ENCODE results near the gene PCDHGA10. TPM values are rescaled to one million over a fixed set of nuclear protein-coding genes. Genes with fewer than 3 reads are reported as not detected.

Gene PCDHGA10
- polyA plus RNA-seq, 1 of the 3 experiments (the other 2 are of a cell fraction), result 2.0 TPM

- Histone ChIP-seq H3K79me2 (ENCODE audit: insufficient read depth) (0 out of 2 replicates have a peak, but pooled peaks cover 5% of the 10 kb centered on the region), H3K27me3 (ENCODE audit: insufficient read depth) (no peaks in the 10 kb centered on the region), H3K4me2 (peak overlapping the region; percentile 58; the same call in 1 of the 2 replicates), H3K9me3 (0 out of 2 replicates have a peak, but pooled peaks cover under 1% of the 10 kb centered on the region), H2AFZ (ENCODE audit: low read depth) (peak overlapping the region; percentile 76; the same call in 1 of the 2 replicates), H3K36me3 (replicated peaks in 1 of 2; ENCODE audit: control insufficient read depth in 1 of 2, insufficient read depth in 2 of 2, low read length in 1 of 2) (peaks cover 0 to 4% of the 10 kb centered on the region in 2 experiments), H4K20me1 (ENCODE audit: insufficient read depth) (no peaks in the 10 kb centered on the region), H3K9ac (no peak overlapping the region), H3F3A (replicated peaks; ENCODE audit: insufficient read depth) (no peaks in the 10 kb centered on the region), H3K4me3 (ENCODE audit: low read depth in 2 of 2, low read length in 1 of 2) (peak overlapping the region; percentile 53 to 62), H3K27ac (ENCODE audit: low read depth in 2 of 2, low read length in 1 of 2) (no peak overlapping the region; a peak in 1 of 4 replicates), H3K9me2 (no peaks in the 10 kb centered on the region), H3K4me1 (ENCODE audit: control insufficient read depth in 1 of 2, insufficient read depth in 2 of 2, low read depth in 1 of 2, low read length in 1 of 2) (no peaks in the 10 kb centered on the region; a peak in 1 of 4 replicates)
- ChIA-PET CTCF (interaction anchor here (1.0 to 2.2 kb wide), 11 partner anchors 12 to 261 kb away, joined by 3 to 16 read pairs (median 5); partner anchors contain the start of genes PCDHB14 and PCDHB4), POLR2A (interaction anchor here (1.2 to 1.5 kb wide), 2 partner anchors 174 to 177 kb away, joined by 4 to 6 read pairs; no protein-coding TSS in a partner anchor)
- 64% methylated on average over 21 of the region's 21 CpGs for WGBS (ENCODE audit: low lambda C conversion rate)
- TF ChIP-seq SMC3 (IDR thresholded peaks at IDR 0.05; ENCODE audit: low read depth, low read length), result no peak
- DNase-seq, result no peak
These were observed 29.4 kb upstream of the PCDHGA10 start for GRCh38 chr5:141383345-141383744.

GRCh38 chr5:141384471-141385267 lies 28.1 kb upstream of the PCDHGA10 start:
- Histone ChIP-seq H2AFZ (ENCODE audit: low read depth) (no peak overlapping the region), H3K9me2 (no peaks in the 10 kb centered on the region), H3K27me3 (ENCODE audit: insufficient read depth) (no peaks in the 10 kb centered on the region), H3K4me3 (ENCODE audit: low read depth in 2 of 2, low read length in 1 of 2) (peak overlapping the region in 1 of 2 experiments; percentile 3; a peak in 1 of 4 replicates), H4K20me1 (ENCODE audit: insufficient read depth) (no peaks in the 10 kb centered on the region), H3K27ac (ENCODE audit: low read depth in 2 of 2, low read length in 1 of 2) (no peak overlapping the region), H3K4me2 (no peak overlapping the region), H3K9me3 (0 out of 2 replicates have a peak, but pooled peaks cover 3% of the 10 kb centered on the region), H3K79me2 (ENCODE audit: insufficient read depth) (0 out of 2 replicates have a peak, but pooled peaks cover 5% of the 10 kb centered on the region), H3F3A (replicated peaks; ENCODE audit: insufficient read depth) (no peaks in the 10 kb centered on the region), H3K9ac (no peak overlapping the region), H3K36me3 (replicated peaks in 1 of 2; ENCODE audit: control insufficient read depth in 1 of 2, insufficient read depth in 2 of 2, low read length in 1 of 2) (peaks cover 0 to 4% of the 10 kb centered on the region in 2 experiments), H3K4me1 (ENCODE audit: control insufficient read depth in 1 of 2, insufficient read depth in 2 of 2, low read depth in 1 of 2, low read length in 1 of 2) (no peaks in the 10 kb centered on the region; a peak in 1 of 4 replicates)
- TF ChIP-seq JUND (IDR thresholded peaks at IDR 0.05) (no peak), RAD21 (IDR thresholded peaks at IDR 0.05; ENCODE audit: low read length) (no peak), GABPA (IDR thresholded peaks at IDR 0.05; ENCODE audit: low read depth) (no peak), ELF1 (IDR thresholded peaks at IDR 0.05) (no peak), TCF12 (IDR thresholded peaks at IDR 0.05) (no peak), RXRA (IDR thresholded peaks at IDR 0.05; ENCODE audit: borderline replicate concordance, low read depth) (no peak), EZH2phosphoT487 (IDR thresholded peaks at IDR 0.05; ENCODE audit: borderline replicate concordance, low read depth) (no peak), REST (IDR thresholded peaks at IDR 0.05; ENCODE audit: low read depth, low read length) (no peak), CHD2 (IDR thresholded peaks at IDR 0.05; ENCODE audit: low read length, partially characterized antibody) (no peak), TEAD4 (IDR thresholded peaks at IDR 0.05; ENCODE audit: borderline replicate concordance, insufficient read depth) (no peak), RFX5 (IDR thresholded peaks at IDR 0.05; ENCODE audit: low read length) (no peak), FOSL2 (IDR thresholded peaks at IDR 0.05; ENCODE audit: borderline replicate concordance, low read depth) (no peak), SMC3 (IDR thresholded peaks at IDR 0.05; ENCODE audit: low read depth, low read length) (no peak), NRF1 (IDR thresholded peaks at IDR 0.05; ENCODE audit: low read depth, low read length) (no peak), MAX (IDR thresholded peaks at IDR 0.05; ENCODE audit: low read depth) (no peak)
- TF ChIP-seq, protein P1, sequence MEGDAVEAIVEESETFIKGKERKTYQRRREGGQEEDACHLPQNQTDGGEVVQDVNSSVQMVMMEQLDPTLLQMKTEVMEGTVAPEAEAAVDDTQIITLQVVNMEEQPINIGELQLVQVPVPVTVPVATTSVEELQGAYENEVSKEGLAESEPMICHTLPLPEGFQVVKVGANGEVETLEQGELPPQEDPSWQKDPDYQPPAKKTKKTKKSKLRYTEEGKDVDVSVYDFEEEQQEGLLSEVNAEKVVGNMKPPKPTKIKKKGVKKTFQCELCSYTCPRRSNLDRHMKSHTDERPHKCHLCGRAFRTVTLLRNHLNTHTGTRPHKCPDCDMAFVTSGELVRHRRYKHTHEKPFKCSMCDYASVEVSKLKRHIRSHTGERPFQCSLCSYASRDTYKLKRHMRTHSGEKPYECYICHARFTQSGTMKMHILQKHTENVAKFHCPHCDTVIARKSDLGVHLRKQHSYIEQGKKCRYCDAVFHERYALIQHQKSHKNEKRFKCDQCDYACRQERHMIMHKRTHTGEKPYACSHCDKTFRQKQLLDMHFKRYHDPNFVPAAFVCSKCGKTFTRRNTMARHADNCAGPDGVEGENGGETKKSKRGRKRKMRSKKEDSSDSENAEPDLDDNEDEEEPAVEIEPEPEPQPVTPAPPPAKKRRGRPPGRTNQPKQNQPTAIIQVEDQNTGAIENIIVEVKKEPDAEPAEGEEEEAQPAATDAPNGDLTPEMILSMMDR (IDR thresholded peaks at IDR 0.05), result no peak
- POLR2A ChIA-PET, result no interaction called here
- 76% methylated on average over 34 of the region's 43 CpGs for WGBS (ENCODE audit: low lambda C conversion rate)
- CTCF ChIA-PET, result interaction anchor here (1.6 to 1.7 kb wide), 2 partner anchors 65 to 140 kb away, joined by 3 read pairs; partner anchors contain the start of gene TAF7
- DNase-seq, result no peak

Measured in SK-N-SH (cell line).